H1 (cell line): ENCODE results near the gene TMEM161A. TPM values are rescaled to one million over a fixed set of nuclear protein-coding genes. Genes with fewer than 3 reads are reported as not detected.

Experiments used
- ASH2L ChIP-seq: fragments of 200-600, 300-600 bp; sonication (generic); IDR thresholded peaks from one replicate; pipeline ENCODE4 v1.7.1; 2017; ENCODE audit warnings: low read length
- EP300 ChIP-seq, 2 experiments: IDR thresholded peaks; 1 replicate in 1 of 2; 2 replicates in 1 of 2; pipeline ENCODE4 v1.6.1; 2011 to 2012; ENCODE audit warnings: low read depth in 2 of 2, low read length in 2 of 2, mild to moderate bottlenecking in 2 of 2, borderline replicate concordance in 1 of 2, inconsistent platforms in 1 of 2, moderate library complexity in 1 of 2
- JUN ChIP-seq: IDR thresholded peaks from 2 replicates; pipeline ENCODE4 v1.6.1; 2011; ENCODE audit warnings: low read depth, mild to moderate bottlenecking, improper control_type of control experiment, low read length
- RXRA ChIP-seq: IDR thresholded peaks from 2 replicates; pipeline ENCODE4 v1.6.1; 2011; ENCODE audit warnings: low read depth, mild to moderate bottlenecking, low read length, moderate library complexity; ENCODE audit not compliant: insufficient read depth
- polyA plus RNA-seq, 7 experiments: library from polyadenylated mRNA; depleted of rRNA in 3 of 7; stranded (reverse) in 5 of 7; unstranded in 2 of 7; fragments of >200 nt in 5 of 7; fragments of 200-250 nt in 2 of 7; gene quantifications; 1 replicate in 5 of 7; 2 replicates in 1 of 7; 4 replicates in 1 of 7; pipeline versions ENCODE4 v1.2.1 to v1.2.3, GENCODE V29; 2011 to 2013; ENCODE audit warnings: missing spikeins in 2 of 7, mixed read lengths in 2 of 7
- total RNA-seq: library from RNA; stranded (reverse); fragmentation: NEBNext Ultra II Directional; extraction: Animal tissue kit (Norgen Biotek cat#: 25700); gene quantifications from 2 replicates; pipeline ENCODE4 v1.2.1, GENCODE V29; 2021

Gene TMEM161A
- total and polyA plus RNA-seq, 2 of the 8 experiments (the other 6 are each of a cell fraction or from before 2014, with no cell fraction given) = 47.8 to 103 TPM

DNA sequence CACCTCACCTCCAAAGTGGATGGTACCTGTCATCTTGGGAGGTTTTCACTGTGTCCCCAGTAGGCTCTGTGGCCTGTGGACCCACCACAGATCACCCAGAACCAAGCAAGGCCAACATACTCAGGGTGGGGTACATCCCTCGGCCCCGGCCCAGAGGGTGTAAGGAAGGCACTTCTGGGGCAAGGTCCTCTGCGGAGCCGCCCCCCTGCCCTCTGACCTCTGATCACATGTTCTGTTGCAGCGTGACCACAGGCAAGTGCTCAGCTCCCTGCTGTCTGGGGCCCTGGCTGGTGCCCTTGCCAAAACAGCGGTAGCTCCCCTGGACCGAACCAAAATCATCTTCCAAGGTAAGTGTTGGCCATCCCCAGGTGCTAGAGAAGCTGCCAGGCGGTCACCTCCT is 36.7 kb downstream of the TMEM161A start (continued):
- TF ChIP-seq EP300 (IDR thresholded peaks at IDR 0.05; ENCODE audit: borderline replicate concordance in 1 of 2, low read depth in 2 of 2, low read length in 2 of 2) = no peak
- no peak for TF ChIP-seq ASH2L
- no peak for TF ChIP-seq RXRA
- no peak for TF ChIP-seq JUN
